Central memory CD4-positive, alpha-beta T cell (primary cell): ENCODE measurements around the gene NFAT5.

ENCODE experiments used
- DNase-seq: peaks from one replicate; pipeline ENCODE4 v3.0.0; 2022

NFAT5 gene

GRCh38 chr16:69745959-69746358 lies 180.2 kb downstream of the NFAT5 start:
- DNase-seq, result no peak

GRCh38 chr16:69747115-69747514 lies 181.3 kb downstream of the NFAT5 start:
- DNase-seq, result no peak

GRCh38 chr16:69748694-69749345 lies 183.1 kb downstream of the NFAT5 start:
- DNase-seq, result no peak

GRCh38 chr16:69754143-69754468 lies 188.3 kb downstream of the NFAT5 start:
- no peak for DNase-seq
